Measurements from ENCODE around the gene ALPK3.

Gene ALPK3

GRCh38 chr15:84797801-84798200, 19.4 kb upstream of the ALPK3 start:
- DNase-seq (ENCODE audit: low read depth) = no peak

GRCh38 chr15:84798436-84798946, 18.7 kb upstream of the ALPK3 start:
- no peak for DNase-seq (ENCODE audit: low read depth)

GRCh38 chr15:84799511-84800187, 17.5 kb upstream of the ALPK3 start:
- no peak for DNase-seq (ENCODE audit: low read depth)

GRCh38 chr15:84800365-84800806, 16.8 kb upstream of the ALPK3 start:
- no peak for DNase-seq (ENCODE audit: low read depth)

- DNase-seq (ENCODE audit: low read depth) = no peak
Observed at GRCh38 chr15:84804005-84804900, 12.9 kb upstream of the ALPK3 start.

- no peak for DNase-seq (ENCODE audit: low read depth)
Observed at GRCh38 chr15:84805221-84805620, 11.9 kb upstream of the ALPK3 start.

GRCh38 chr15:84807228-84807627, 9.9 kb upstream of the ALPK3 start:
- no peak for DNase-seq (ENCODE audit: low read depth)

GRCh38 chr15:84810073-84810840, 6.9 kb upstream of the ALPK3 start:
- no peak for DNase-seq (ENCODE audit: low read depth)

- DNase-seq (ENCODE audit: low read depth) = no peak
Observed at GRCh38 chr15:84811151-84811550, 6.0 kb upstream of the ALPK3 start.

- DNase-seq (ENCODE audit: low read depth) = no peak
Observed at GRCh38 chr15:84811828-84812227, 5.3 kb upstream of the ALPK3 start.

GRCh38 chr15:84812842-84813241, 4.3 kb upstream of the ALPK3 start:
- DNase-seq (ENCODE audit: low read depth) = no peak

- no peak for DNase-seq (ENCODE audit: low read depth)
Observed at GRCh38 chr15:84813435-84813834, 3.7 kb upstream of the ALPK3 start.

- DNase-seq (ENCODE audit: low read depth) = no peak
Observed at GRCh38 chr15:84813931-84814330, 3.2 kb upstream of the ALPK3 start.

GRCh38 chr15:84814916-84815315, 2.2 kb upstream of the ALPK3 start:
- no peak for DNase-seq (ENCODE audit: low read depth)

GRCh38 chr15:84817466-84818081, 418 bp downstream of the ALPK3 start:
- DNase-seq (ENCODE audit: low read depth) = no peak

GRCh38 chr15:84818261-84819131, 1.3 kb downstream of the ALPK3 start:
- no peak for DNase-seq (ENCODE audit: low read depth)

GRCh38 chr15:84819291-84819768, 2.2 kb downstream of the ALPK3 start:
- no peak for DNase-seq (ENCODE audit: low read depth)

- DNase-seq (ENCODE audit: low read depth) = no peak
Observed at GRCh38 chr15:84819791-84820190, 2.6 kb downstream of the ALPK3 start.

GRCh38 chr15:84821501-84822021, 4.4 kb downstream of the ALPK3 start:
- DNase-seq (ENCODE audit: low read depth) = no peak

GRCh38 chr15:84822653-84823281, 5.6 kb downstream of the ALPK3 start:
- no peak for DNase-seq (ENCODE audit: low read depth)

All from T-helper 22 cell (primary cell).